ENCODE results near the gene HS1BP3. TPM values are rescaled to one million over a fixed set of nuclear protein-coding genes. Genes with fewer than 3 reads are reported as not detected.

The HS1BP3 gene
- total and polyA plus RNA-seq, 2 donors (not counting 3 experiments of a cell fraction or from before 2014, with no cell fraction given) = 27.4 to 33.1 TPM

- CTCF ChIA-PET = no interaction called here
- no peak overlapping the region for H3K9ac ChIP-seq (replicated peaks; ENCODE audit: extremely low read depth, insufficient read depth, low read length)
Measured at GRCh38 chr2:20696366-20696765, 45.5 kb upstream of the HS1BP3 start.

DNA sequence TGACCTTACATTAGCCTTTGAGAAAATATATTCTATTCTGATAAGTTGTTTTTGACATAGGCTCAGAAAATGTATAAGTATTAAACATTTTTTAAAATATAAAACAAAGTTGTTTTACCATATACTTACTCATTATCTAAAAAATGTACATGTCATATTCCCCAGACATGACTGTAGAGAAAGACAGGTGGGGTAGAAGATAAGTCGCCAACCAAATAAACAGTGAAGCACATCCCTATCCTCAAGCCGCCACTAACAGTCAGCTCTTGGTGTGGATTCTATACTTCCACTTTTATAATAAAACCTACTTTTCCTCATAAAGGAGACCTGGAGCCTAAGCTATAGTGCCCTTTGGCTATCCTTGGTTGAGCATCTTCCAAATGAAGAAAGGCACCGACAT, 42.4 kb upstream of the HS1BP3 start:
- no peaks in the 10 kb centered on the region for H3K9me3 ChIP-seq (replicated peaks; ENCODE audit: control insufficient read depth, insufficient read depth, low read length)
- H2AFZ ChIP-seq (ENCODE audit: low read depth, low read length) = no peak overlapping the region
- H3K9me1 ChIP-seq (replicated peaks; ENCODE audit: control insufficient read depth, extremely low read depth, insufficient read depth, low read length) = no peaks in the 10 kb centered on the region
- FAIRE-seq = no peak
- no peaks in the 10 kb centered on the region for H3K4me1 ChIP-seq (ENCODE audit: control insufficient read depth, extremely low read depth, insufficient read depth, low read length)
- TF ChIP-seq FOS (IDR thresholded peaks at IDR 0.05; ENCODE audit: borderline replicate concordance, insufficient read depth, low read length) = no peak
- no peak for TF ChIP-seq MYC (IDR thresholded peaks at IDR 0.05; ENCODE audit: low read depth, low read length)
- TF ChIP-seq POLR2A (IDR thresholded peaks at IDR 0.05; ENCODE audit: low read depth, low read length) = no peak
- no peak for TF ChIP-seq CTCF (IDR thresholded peaks at IDR 0.05; ENCODE audit: extremely low read depth in 1 of 2, insufficient read depth in 1 of 2, low read depth in 1 of 2, low read length in 2 of 2)
- TF ChIP-seq JUN (IDR thresholded peaks at IDR 0.05; ENCODE audit: borderline replicate concordance, insufficient read depth, insufficient read length, low read depth) = no peak
- no peak for TF ChIP-seq MAX (IDR thresholded peaks at IDR 0.05; ENCODE audit: insufficient read depth, insufficient read length)
- TF ChIP-seq EZH2 (IDR thresholded peaks at IDR 0.05; ENCODE audit: borderline replicate concordance, low read depth, low read length, severe bottlenecking) = no peak
- no peak for TF ChIP-seq POLR2AphosphoS5 (IDR thresholded peaks at IDR 0.05; ENCODE audit: insufficient read depth, low read depth, low read length)
- TF ChIP-seq GATA2 (IDR thresholded peaks at IDR 0.05; ENCODE audit: insufficient read depth, insufficient read length, low read depth, low read length) = no peak
- H3K27ac ChIP-seq (ENCODE audit: insufficient read depth, low read depth, low read length) = no peak overlapping the region
- no peaks in the 10 kb centered on the region for H4K20me1 ChIP-seq (replicated peaks; ENCODE audit: control insufficient read depth, extremely low read depth, insufficient read depth, low read length)
- H3K4me3 ChIP-seq (replicated peaks in 1 of 3; ENCODE audit: insufficient read depth in 1 of 3, low read depth in 1 of 3, low read length in 3 of 3) = no peak overlapping the region
- no peaks in the 10 kb centered on the region for H3K79me2 ChIP-seq (ENCODE audit: control insufficient read depth, insufficient read depth, low read length)
- DNase-seq (ENCODE audit: low read depth, low spot score) = no peak
- peaks cover 0 to 9% of the 10 kb centered on the region in 2 experiments for H3K36me3 ChIP-seq (ENCODE audit: control insufficient read depth in 2 of 2, extremely low read depth in 1 of 2, insufficient read depth in 2 of 2, low read length in 2 of 2)
- no peak overlapping the region for H3K4me2 ChIP-seq (ENCODE audit: insufficient read depth, low read length)
- no peaks in the 10 kb centered on the region for H3K27me3 ChIP-seq (ENCODE audit: control insufficient read depth in 2 of 2, insufficient read depth in 2 of 2, low read length in 2 of 2)
- no TSS peak for BruUV-seq (replicated peaks)
- ChIA-PET CTCF (interaction anchor here (1.0 to 2.6 kb wide), 4 partner anchors 9 to 88 kb away, joined by 4 to 12 read pairs (median 5); partner anchors contain the start of gene GDF7), POLR2A (no interaction called here)
- H3K9ac ChIP-seq (replicated peaks; ENCODE audit: extremely low read depth, insufficient read depth, low read length) = no peak overlapping the region
- intact Hi-C loops (cut with micrococcal nuclease) (no loop called here), dilution Hi-C loops (cut with MboI; ENCODE audit: extremely low pct_ligation_motif_present, low sequenced_read_pairs) (no loop called here)

More at GRCh38 chr2:20696366-20696765, 45.5 kb upstream of the HS1BP3 start:
- Histone ChIP-seq H3K4me3 (replicated peaks in 1 of 3; ENCODE audit: insufficient read depth in 1 of 3, low read depth in 1 of 3, low read length in 3 of 3) (no peak overlapping the region), H3K36me3 (ENCODE audit: control insufficient read depth in 2 of 2, extremely low read depth in 1 of 2, insufficient read depth in 2 of 2, low read length in 2 of 2) (peaks cover 0 to 9% of the 10 kb centered on the region in 2 experiments), H3K9me3 (replicated peaks; ENCODE audit: control insufficient read depth, insufficient read depth, low read length) (no peaks in the 10 kb centered on the region), H3K27me3 (ENCODE audit: control insufficient read depth in 2 of 2, insufficient read depth in 2 of 2, low read length in 2 of 2) (no peaks in the 10 kb centered on the region), H3K4me2 (ENCODE audit: insufficient read depth, low read length) (no peak overlapping the region), H4K20me1 (replicated peaks; ENCODE audit: control insufficient read depth, extremely low read depth, insufficient read depth, low read length) (no peaks in the 10 kb centered on the region), H3K9me1 (replicated peaks; ENCODE audit: control insufficient read depth, extremely low read depth, insufficient read depth, low read length) (no peaks in the 10 kb centered on the region), H3K79me2 (ENCODE audit: control insufficient read depth, insufficient read depth, low read length) (no peaks in the 10 kb centered on the region), H3K4me1 (ENCODE audit: control insufficient read depth, extremely low read depth, insufficient read depth, low read length) (peaks cover 15% of the 10 kb centered on the region), H2AFZ (ENCODE audit: low read depth, low read length) (no peak overlapping the region), H3K27ac (ENCODE audit: insufficient read depth, low read depth, low read length) (no peak overlapping the region)
- TF ChIP-seq CTCF (IDR thresholded peaks at IDR 0.05; ENCODE audit: extremely low read depth in 1 of 2, insufficient read depth in 1 of 2, low read depth in 1 of 2, low read length in 2 of 2) = no peak
- dilution Hi-C loops (cut with MboI; ENCODE audit: extremely low pct_ligation_motif_present, low sequenced_read_pairs) (no loop called here), intact Hi-C loops (cut with micrococcal nuclease) (no loop called here)
- FAIRE-seq (no peak), DNase-seq (ENCODE audit: low read depth, low spot score) (no peak)
- no TSS peak for BruUV-seq (replicated peaks)
- POLR2A ChIA-PET = no interaction called here
